ENCODE measurements around the gene NDUFA9.

Gene NDUFA9

GRCh38 chr12:4648501-4649357 lies at the start of gene NDUFA9, which contains the start of gene AKAP3:
TSS of gene NDUFA9 (plus strand) at chr12:4649114. CDS start at chr12:4649127, 13 bp downstream.
TSS of gene AKAP3 (minus strand) at chr12:4649051. CDS start at chr12:4638196, 10,855 bp downstream.
- peak; percentile 83 for DNase-seq

GRCh38 chr12:4603421-4603820 lies 45.5 kb upstream of the NDUFA9 start:
- peak; percentile 15 for DNase-seq

- DNase-seq, result no peak
Measured at GRCh38 chr12:4603946-4604345, 45.0 kb upstream of the NDUFA9 start.

GRCh38 chr12:4604684-4605193 lies 44.2 kb upstream of the NDUFA9 start:
- peak; percentile 60 for DNase-seq

GRCh38 chr12:4607056-4607455 lies 41.9 kb upstream of the NDUFA9 start:
- no peak for DNase-seq

GRCh38 chr12:4609071-4609470 lies 39.8 kb upstream of the NDUFA9 start:
- DNase-seq, result no peak

- DNase-seq, result no peak
Measured at GRCh38 chr12:4610481-4610880, 38.4 kb upstream of the NDUFA9 start.

GRCh38 chr12:4615667-4616066 lies 33.2 kb upstream of the NDUFA9 start:
- no peak for DNase-seq

GRCh38 chr12:4621511-4621910 lies 27.4 kb upstream of the NDUFA9 start:
- no peak for DNase-seq

- DNase-seq, result no peak
Measured at GRCh38 chr12:4626543-4626942, 22.4 kb upstream of the NDUFA9 start.

GRCh38 chr12:4628406-4628805 lies 20.5 kb upstream of the NDUFA9 start:
- DNase-seq, result no peak

- no peak for DNase-seq
Measured at GRCh38 chr12:4630262-4630661, 18.7 kb upstream of the NDUFA9 start.

- no peak for DNase-seq
Measured at GRCh38 chr12:4643747-4644146, 5.2 kb upstream of the NDUFA9 start.

GRCh38 chr12:4645023-4645422 lies 3.9 kb upstream of the NDUFA9 start:
- DNase-seq, result no peak

GRCh38 chr12:4648104-4648500 lies 812 bp upstream of the NDUFA9 start:
- DNase-seq, result no peak

- DNase-seq, result peak; percentile 64
Measured at GRCh38 chr12:4649358-4649661, 396 bp downstream of the NDUFA9 start.

- DNase-seq, result no peak
Measured at GRCh38 chr12:4653257-4653656, 4.3 kb downstream of the NDUFA9 start.

GRCh38 chr12:4653691-4654090 lies 4.8 kb downstream of the NDUFA9 start:
- no peak for DNase-seq

- no peak for DNase-seq
Measured at GRCh38 chr12:4663971-4664505, 15.1 kb downstream of the NDUFA9 start.

- DNase-seq, result no peak
Measured at GRCh38 chr12:4665236-4665635, 16.3 kb downstream of the NDUFA9 start.

GRCh38 chr12:4679711-4680110 lies 30.8 kb downstream of the NDUFA9 start:
- DNase-seq, result no peak

- no peak for DNase-seq
Measured at GRCh38 chr12:4681732-4682131, 32.8 kb downstream of the NDUFA9 start.

- no peak for DNase-seq
Measured at GRCh38 chr12:4685317-4685716, 36.4 kb downstream of the NDUFA9 start.

GRCh38 chr12:4690760-4691159 lies 41.8 kb downstream of the NDUFA9 start:
- no peak for DNase-seq

Measured in NCI-H1092 treated with DMSO at 0.1 percent for 48 hours (cell line).